ENCODE measurements around the gene CCBE1.

- TF ChIP-seq CHD1 (IDR thresholded peaks at IDR 0.05; ENCODE audit: low read depth, low read length) (no peak), CTCF (conservative IDR thresholded peaks at IDR 0.05; ENCODE audit: low read depth, low read length) (no peak), POLR2A (IDR thresholded peaks at IDR 0.05; ENCODE audit: low read depth, low read length) (no peak), CEBPB (IDR thresholded peaks at IDR 0.05; ENCODE audit: low read depth, low read length) (no peak), BHLHE40 (IDR thresholded peaks at IDR 0.05; ENCODE audit: low read depth, low read length) (no peak), NFE2L2 (IDR thresholded peaks at IDR 0.05; ENCODE audit: low read depth, low read length) (no peak), USF2 (IDR thresholded peaks at IDR 0.05; ENCODE audit: low read depth, low read length) (no peak), RAD21 (IDR thresholded peaks at IDR 0.05; ENCODE audit: low read length) (no peak), MAZ (IDR thresholded peaks at IDR 0.05; ENCODE audit: borderline replicate concordance, low read depth, low read length) (no peak)
These were observed 46.2 kb downstream of the CCBE1 start for GRCh38 chr18:59651071-59651470.

Data from IMR-90 (cell line).